OCI-LY7 (cell line): ENCODE data around the gene HDAC4. TPM values are rescaled to one million over a fixed set of nuclear protein-coding genes. Genes with fewer than 3 reads are reported as not detected.

ENCODE experiments used
- BruUV-seq: library from RNA; stranded (reverse); fragments of 400-500 nt; replicated peaks from 2 replicates; lab custom pipeline; 2021; lab: Mats Ljungman, UMichigan
- CTCF ChIA-PET: fragments of 300-600 bp; sonication (Branson Sonifier 250); formaldehyde crosslinking; loops from one replicate; lab custom pipeline; 2022; ENCODE audit warnings: antibody characterized with exemption; ENCODE audit not compliant: unreplicated experiment; lab: Charles Lee
- POLR2A ChIA-PET: fragments of 300-600 bp; sonication (Branson Sonifier 250); formaldehyde crosslinking; loops from one replicate; lab custom pipeline; 2022; ENCODE audit warnings: antibody characterized with exemption; lab: Charles Lee
- DNase-seq: peaks from one replicate; pipeline ENCODE4 v3.0.0-alpha.2; 2015; ENCODE audit warnings: low spot score
- H2AFZ ChIP-seq: fragments of 200-600 bp; sonication (generic), shearing (Covaris generic); 2 replicates; pipeline ENCODE4 v1.6.1; 2014; ENCODE audit warnings: mild to moderate bottlenecking, antibody characterized with exemption, low read length, moderate library complexity
- H3K27ac ChIP-seq: fragments of 200-600 bp; sonication (generic); 2 replicates; pipeline ENCODE4 v1.5.1; 2014; ENCODE audit warnings: mixed run types, low read depth, mild to moderate bottlenecking, moderate library complexity, low read length, inconsistent platforms; ENCODE audit not compliant: poor library complexity, severe bottlenecking
- H3K36me3 ChIP-seq: fragments of 200-600 bp; sonication (generic); 2 replicates; pipeline ENCODE4 v1.6.1; 2014; ENCODE audit warnings: mild to moderate bottlenecking, antibody characterized with exemption, low read length, moderate library complexity, mixed read lengths; ENCODE audit not compliant: insufficient read depth
- H3K4me1 ChIP-seq: fragments of 200-600 bp; sonication (generic); 2 replicates; pipeline ENCODE4 v1.5.1; 2014; ENCODE audit warnings: mild to moderate bottlenecking, low read length; ENCODE audit not compliant: insufficient read depth, poor library complexity, severe bottlenecking
- H3K4me2 ChIP-seq: fragments of 200-600 bp; sonication (generic); 2 replicates; pipeline ENCODE4 v1.6.1; 2014; ENCODE audit warnings: mild to moderate bottlenecking, low read length
- H3K4me3 ChIP-seq: fragments of 200-600 bp; sonication (generic); 2 replicates; pipeline ENCODE4 v1.5.1; 2014; ENCODE audit warnings: mild to moderate bottlenecking, low read depth, low read length; ENCODE audit not compliant: poor library complexity, severe bottlenecking
- H3K79me2 ChIP-seq: fragments of 200-600 bp; sonication (generic); 2 replicates; pipeline ENCODE4 v1.6.1; 2016; ENCODE audit warnings: low read depth, mild to moderate bottlenecking, low read length, moderate library complexity, mixed read lengths; ENCODE audit not compliant: insufficient read depth
- H3K9me2 ChIP-seq: fragments of 200-600 bp; sonication (generic); 2 replicates; pipeline ENCODE4 v1.6.1; 2016; ENCODE audit warnings: mild to moderate bottlenecking, low read length, mixed read lengths; ENCODE audit not compliant: insufficient read depth
- H3K9me3 ChIP-seq: fragments of 200-600 bp; sonication (generic); 2 replicates; pipeline ENCODE4 v1.6.1; 2014; ENCODE audit warnings: mild to moderate bottlenecking, mixed run types, low read length, mixed read lengths
- H4K20me1 ChIP-seq: fragments of 200-600 bp; sonication (generic); 2 replicates; pipeline ENCODE4 v1.6.1; 2014; ENCODE audit warnings: mild to moderate bottlenecking, antibody characterized with exemption, low read length, moderate library complexity, mixed read lengths; ENCODE audit not compliant: insufficient read depth
- CTCF ChIP-seq: fragments of 200-600 bp; sonication (generic); conservative IDR thresholded peaks from 2 replicates; pipeline ENCODE4 v1.5.1; 2014; ENCODE audit warnings: mild to moderate bottlenecking, antibody characterized with exemption, low read length, moderate library complexity, mixed read lengths
- EZH2phosphoT487 ChIP-seq: fragments of 200-600 bp; sonication (generic); IDR thresholded peaks from 2 replicates; pipeline ENCODE4 v1.6.1; 2018; ENCODE audit warnings: low read depth, borderline replicate concordance, mild to moderate bottlenecking, mixed run types, antibody characterized with exemption, low read length, moderate library complexity, mixed read lengths
- intact Hi-C: fragments of 100-400 bp; cut with micrococcal nuclease; formaldehyde crosslinking; loops from one replicate; pipeline ENCODE4 v1.10.0; 2022; ENCODE audit not compliant: unreplicated experiment
- total RNA-seq, 2 experiments: library from RNA; depleted of rRNA in 1 of 2; stranded (reverse); fragments of >200 nt in 1 of 2; shearing (Covaris generic) in 1 of 2; gene quantifications; 2 replicates each; pipeline ENCODE4 v1.2.3, GENCODE V29; 2014 to 2022

The HDAC4 gene
- total RNA-seq, 2 experiments from 2014 or later: 10.2 to 20.6 TPM

- ChIA-PET CTCF (no interaction called here), POLR2A (interaction anchor here (0.7 kb wide), 1 partner anchor 13 kb away, joined by 3 read pairs; no protein-coding TSS in a partner anchor)
- no peak overlapping the region for H3K4me3 ChIP-seq
- no peaks in the 10 kb centered on the region for H3K79me2 ChIP-seq
- H3K9me2 ChIP-seq: no peaks in the 10 kb centered on the region
- no peaks in the 10 kb centered on the region for H3K36me3 ChIP-seq
- H3K4me2 ChIP-seq: no peak overlapping the region
- BruUV-seq: no TSS peak
- no peak overlapping the region for H2AFZ ChIP-seq
- no peak overlapping the region for H3K27ac ChIP-seq
- intact Hi-C loops: no loop called here
- no peak for DNase-seq
- no peaks in the 10 kb centered on the region for H3K4me1 ChIP-seq
- H3K9me3 ChIP-seq: no peaks in the 10 kb centered on the region; the same call in 1 of the 2 replicates
- no peaks in the 10 kb centered on the region for H4K20me1 ChIP-seq
- TF ChIP-seq EZH2phosphoT487 (no peak), CTCF (no peak)
These were observed 59.6 kb downstream of the HDAC4 start for GRCh38 chr2:239341146-239341732.

GRCh38 chr2:239339726-239340601, 60.9 kb downstream of the HDAC4 start:
- H2AFZ ChIP-seq: no peak overlapping the region
- no peaks in the 10 kb centered on the region for H3K79me2 ChIP-seq
- H3K4me3 ChIP-seq: no peak overlapping the region
- intact Hi-C loops: no loop called here
- no peaks in the 10 kb centered on the region for H3K4me1 ChIP-seq
- no peak overlapping the region for H3K4me2 ChIP-seq
- ChIA-PET CTCF (no interaction called here), POLR2A (no interaction called here)
- no peaks in the 10 kb centered on the region for H3K9me3 ChIP-seq
- TF ChIP-seq EZH2phosphoT487 (no peak), CTCF (no peak)
- no peak overlapping the region for H3K27ac ChIP-seq
- BruUV-seq: no TSS peak
- H3K9me2 ChIP-seq: no peaks in the 10 kb centered on the region
- H4K20me1 ChIP-seq: no peaks in the 10 kb centered on the region
- no peak for DNase-seq
- no peaks in the 10 kb centered on the region for H3K36me3 ChIP-seq

GRCh38 chr2:239339241-239339640, 61.6 kb downstream of the HDAC4 start:
- no peaks in the 10 kb centered on the region for H3K9me3 ChIP-seq
- no peaks in the 10 kb centered on the region for H4K20me1 ChIP-seq
- H3K4me2 ChIP-seq: no peak overlapping the region
- H3K36me3 ChIP-seq: no peaks in the 10 kb centered on the region
- no TSS peak for BruUV-seq
- H3K4me1 ChIP-seq: no peaks in the 10 kb centered on the region
- intact Hi-C loops: no loop called here
- H3K4me3 ChIP-seq: no peak overlapping the region
- no peak overlapping the region for H3K27ac ChIP-seq
- CTCF ChIA-PET: no interaction called here
- H3K9me2 ChIP-seq: no peaks in the 10 kb centered on the region
- no peak overlapping the region for H2AFZ ChIP-seq
- no peak for DNase-seq
- TF ChIP-seq EZH2phosphoT487 (no peak), CTCF (no peak)
- POLR2A ChIA-PET: no interaction called here
- H3K79me2 ChIP-seq: no peaks in the 10 kb centered on the region
